ENCODE data around the gene LIN37. TPM values are rescaled to one million over a fixed set of nuclear protein-coding genes. Genes with fewer than 3 reads are reported as not detected.
A peak's percentile ranks its signal among the peaks of the same experiment; 100 is the strongest.

The LIN37 gene
- total RNA-seq, 6 experiments from 2014 or later, result 3.2 to 8.2 (median 4.9) TPM

DNA sequence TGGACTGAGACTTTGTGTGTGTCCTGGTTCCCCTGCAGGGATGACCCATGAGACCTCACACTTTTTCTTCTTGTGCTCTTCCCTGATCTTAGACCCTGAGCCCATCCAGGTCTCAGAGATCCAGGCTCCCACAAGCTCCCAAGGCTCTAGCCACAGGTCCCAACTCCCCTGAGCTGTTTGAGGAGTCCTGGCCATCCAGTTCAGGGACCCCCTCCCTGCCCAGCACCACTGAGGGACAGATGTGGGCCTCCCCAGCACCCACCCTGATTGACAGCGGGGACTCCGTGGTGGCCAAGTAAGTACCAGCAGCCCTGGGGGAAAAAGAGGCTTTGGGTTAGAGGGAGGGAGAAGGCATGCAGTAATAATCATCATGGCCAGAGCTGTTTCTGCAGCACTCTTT, 11.3 kb downstream of the LIN37 start:
- H3K4me1 ChIP-seq, result peaks cover 0 to 18% (median 9%) of the 10 kb centered on the region in 4 donors
- peaks cover 0 to 4% (median 0%) of the 10 kb centered on the region in 4 donors for H3K36me3 ChIP-seq
- H3K4me3 ChIP-seq, result no peak overlapping the region
- no CpG with 5 or more reads among the region's 2 CpGs for WGBS (ENCODE audit: insufficient coverage, low coverage, low lambda C conversion rate, missing lambda C conversion rate)
- TF ChIP-seq, protein P1, sequence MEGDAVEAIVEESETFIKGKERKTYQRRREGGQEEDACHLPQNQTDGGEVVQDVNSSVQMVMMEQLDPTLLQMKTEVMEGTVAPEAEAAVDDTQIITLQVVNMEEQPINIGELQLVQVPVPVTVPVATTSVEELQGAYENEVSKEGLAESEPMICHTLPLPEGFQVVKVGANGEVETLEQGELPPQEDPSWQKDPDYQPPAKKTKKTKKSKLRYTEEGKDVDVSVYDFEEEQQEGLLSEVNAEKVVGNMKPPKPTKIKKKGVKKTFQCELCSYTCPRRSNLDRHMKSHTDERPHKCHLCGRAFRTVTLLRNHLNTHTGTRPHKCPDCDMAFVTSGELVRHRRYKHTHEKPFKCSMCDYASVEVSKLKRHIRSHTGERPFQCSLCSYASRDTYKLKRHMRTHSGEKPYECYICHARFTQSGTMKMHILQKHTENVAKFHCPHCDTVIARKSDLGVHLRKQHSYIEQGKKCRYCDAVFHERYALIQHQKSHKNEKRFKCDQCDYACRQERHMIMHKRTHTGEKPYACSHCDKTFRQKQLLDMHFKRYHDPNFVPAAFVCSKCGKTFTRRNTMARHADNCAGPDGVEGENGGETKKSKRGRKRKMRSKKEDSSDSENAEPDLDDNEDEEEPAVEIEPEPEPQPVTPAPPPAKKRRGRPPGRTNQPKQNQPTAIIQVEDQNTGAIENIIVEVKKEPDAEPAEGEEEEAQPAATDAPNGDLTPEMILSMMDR (IDR thresholded peaks at IDR 0.05), result no peak
- TF ChIP-seq POLR2A (IDR thresholded peaks at IDR 0.05), result no peak
- intact Hi-C loops (cut with DNase I), result no loop called here
- H3K27ac ChIP-seq, result no peak overlapping the region
- ATAC-seq, result no peak
- H3K27me3 ChIP-seq, result no peaks in the 10 kb centered on the region
- no peak for DNase-seq
- no peaks in the 10 kb centered on the region for H3K9me3 ChIP-seq

DNA sequence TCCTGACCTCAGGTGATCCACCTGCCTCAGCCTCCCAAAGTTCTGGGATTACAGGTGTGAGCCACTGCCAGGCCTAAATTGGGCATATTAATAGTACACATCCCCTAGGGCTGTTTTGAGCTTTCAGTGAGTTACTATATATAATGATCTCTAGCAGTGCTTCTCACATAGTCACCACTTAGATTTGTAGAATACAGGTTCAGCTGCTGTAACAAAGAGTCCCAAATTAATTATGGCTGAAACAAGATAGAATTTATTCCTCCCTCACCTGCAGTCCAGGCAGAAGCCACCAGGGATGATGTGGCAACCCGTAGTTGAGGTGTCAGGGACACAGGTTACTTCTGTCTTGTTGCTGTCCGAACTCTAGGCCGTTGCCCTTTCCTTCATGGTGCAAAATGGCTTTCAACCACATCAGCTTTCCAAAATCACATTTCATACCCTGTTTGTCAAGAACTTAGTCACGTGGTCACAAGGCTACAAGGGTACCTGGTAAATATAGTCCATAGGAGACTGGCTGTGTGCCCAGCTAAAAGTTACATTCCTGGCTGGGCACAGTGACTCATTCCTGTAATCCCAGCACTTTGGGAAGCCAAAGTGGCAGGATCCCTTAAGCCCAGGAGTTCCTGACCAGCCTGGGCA, 12.5 kb downstream of the LIN37 start:
- peak in 1 of 3 donors; percentile 47 for DNase-seq
- TF ChIP-seq POLR2A (IDR thresholded peaks at IDR 0.05), result no peak
- TF ChIP-seq, protein P1 (IDR thresholded peaks at IDR 0.05), result peak in 1 of 4 donors; percentile 37
- no peaks in the 10 kb centered on the region for H3K27me3 ChIP-seq
- ATAC-seq, result peak in 1 of 4 donors; percentile 19
- intact Hi-C loops (cut with DNase I), result no loop called here
- no peak overlapping the region for H3K27ac ChIP-seq
- H3K4me1 ChIP-seq, result peaks cover 0 to 18% (median 9%) of the 10 kb centered on the region in 4 donors
- 34% methylated on average over 3 of the region's 4 CpGs for WGBS (ENCODE audit: insufficient coverage, low coverage, low lambda C conversion rate, missing lambda C conversion rate)
- peaks cover 0 to 4% (median 0%) of the 10 kb centered on the region in 4 donors for H3K36me3 ChIP-seq
- H3K4me3 ChIP-seq, result no peak overlapping the region
- H3K9me3 ChIP-seq, result no peaks in the 10 kb centered on the region

DNA sequence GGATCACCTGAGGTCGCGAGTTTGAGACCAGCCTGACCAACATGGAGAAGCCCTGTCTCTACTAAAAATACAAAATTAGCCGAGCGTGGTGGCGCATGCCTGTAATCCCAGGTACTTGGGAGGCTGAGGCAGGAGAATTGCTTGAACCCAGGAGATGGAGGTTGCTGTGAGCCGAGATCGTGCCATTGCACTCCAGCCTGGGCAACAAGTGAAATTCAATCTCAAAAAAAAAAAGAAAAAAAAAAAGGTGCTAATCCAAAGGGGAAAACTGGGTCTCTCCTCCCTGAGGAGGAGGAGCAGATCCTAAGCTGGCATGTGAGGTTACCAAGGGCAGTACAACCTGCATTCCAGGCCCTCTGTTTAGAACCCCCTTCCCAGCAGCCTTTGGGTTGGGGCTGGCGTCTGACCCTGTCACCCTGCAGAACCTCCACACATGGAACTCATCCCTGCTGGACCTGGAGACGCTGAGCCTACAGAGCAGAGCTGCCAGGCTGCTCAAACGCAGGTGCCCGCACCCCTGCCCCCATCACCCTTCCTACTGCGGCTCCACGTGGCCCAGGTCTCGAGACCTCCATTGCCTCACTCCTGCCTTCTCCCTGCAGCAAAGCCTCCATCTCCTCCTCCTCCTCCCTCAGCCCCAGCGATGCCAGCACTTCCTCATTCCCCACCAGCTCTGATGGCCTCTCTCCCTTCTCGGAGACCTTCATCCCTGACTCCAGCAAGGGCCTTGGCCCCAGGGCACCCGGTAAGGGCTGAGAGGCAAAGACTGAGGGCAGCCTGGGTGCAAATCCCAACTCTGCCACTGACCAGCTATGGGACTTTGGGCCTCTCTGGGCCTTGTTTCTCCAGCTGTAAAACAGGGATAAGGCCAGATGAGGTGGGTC, 16.3 kb downstream of the LIN37 start:
- intact Hi-C loops (cut with DNase I), result no loop called here
- no peaks in the 10 kb centered on the region for H3K4me1 ChIP-seq
- H3K36me3 ChIP-seq, result peaks cover 0 to 4% (median 0%) of the 10 kb centered on the region in 4 donors
- no peak for TF ChIP-seq POLR2A (IDR thresholded peaks at IDR 0.05)
- TF ChIP-seq, protein P1 (IDR thresholded peaks at IDR 0.05), result no peak
- ATAC-seq (peak in 1 of 4 donors; percentile 5), DNase-seq (peak in 1 of 3 donors; percentile 44)
- H3K27me3 ChIP-seq, result no peaks in the 10 kb centered on the region
- no peak overlapping the region for H3K4me3 ChIP-seq
- no peak overlapping the region for H3K27ac ChIP-seq
- H3K9me3 ChIP-seq, result no peaks in the 10 kb centered on the region
- 100% methylated on average over 4 of the region's 17 CpGs for WGBS (ENCODE audit: insufficient coverage, low coverage, low lambda C conversion rate, missing lambda C conversion rate)

DNA sequence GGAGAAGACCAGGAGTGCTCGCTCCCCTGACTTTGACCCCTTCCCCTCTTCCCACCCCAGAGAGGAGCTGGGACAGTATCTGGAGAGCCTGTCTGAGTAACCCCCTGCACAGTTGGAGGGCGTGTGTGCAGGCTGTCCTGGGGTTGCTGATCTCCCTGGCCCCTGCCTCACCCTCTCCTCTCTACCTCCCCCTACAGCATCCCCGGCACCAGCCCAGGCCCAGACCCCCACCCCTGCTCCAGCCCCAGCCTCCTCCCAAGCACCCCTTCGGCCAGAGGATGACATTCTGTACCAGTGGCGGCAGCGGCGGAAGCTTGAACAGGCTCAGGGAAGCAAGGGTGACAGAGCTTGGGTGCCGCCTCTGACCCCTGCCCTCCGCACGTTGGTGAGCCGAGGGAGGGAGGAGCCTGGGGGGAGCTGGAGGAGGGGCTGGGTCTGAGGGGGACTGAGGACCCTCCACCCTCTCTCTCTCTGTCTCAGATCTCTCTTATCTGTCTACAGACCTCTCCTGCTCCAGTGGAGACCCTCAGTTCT, 18.3 kb downstream of the LIN37 start:
- WGBS (ENCODE audit: insufficient coverage, low coverage, low lambda C conversion rate, missing lambda C conversion rate), result 71% methylated on average over 5 of the region's 11 CpGs
- ATAC-seq, result peak in 2 of 4 donors; percentile 7 to 37
- no peaks in the 10 kb centered on the region for H3K9me3 ChIP-seq

More for the DNA sequence above, 18.3 kb downstream of the LIN37 start:
- Histone ChIP-seq H3K4me1 (no peaks in the 10 kb centered on the region), H3K36me3 (peaks cover 0 to 4% (median 0%) of the 10 kb centered on the region in 4 donors), H3K27me3 (no peaks in the 10 kb centered on the region), H3K27ac (no peak overlapping the region), H3K4me3 (no peak overlapping the region)
- intact Hi-C loops (cut with DNase I), result no loop called here
- peak in 2 of 3 donors; percentile 13 to 39 for DNase-seq
- TF ChIP-seq, protein P1 (IDR thresholded peaks at IDR 0.05), result no peak
- no peak for TF ChIP-seq POLR2A (IDR thresholded peaks at IDR 0.05)

Data from right lobe of liver (tissue), 6 donors.